Sigmoid colon (tissue), 7 donors: Measurements from ENCODE around the gene HAPLN3. TPM values are rescaled to one million over a fixed set of nuclear protein-coding genes. Genes with fewer than 3 reads are reported as not detected.
A peak's percentile ranks its signal among the peaks of the same experiment; 100 is the strongest.

Experiments
- DNase-seq: peaks from one replicate; pipeline ENCODE4 v3.0.0-alpha.2; 2019
- H3K27ac ChIP-seq, 4 donors: fragments of 200-600 bp; sonication (generic); one replicate each; pipeline ENCODE4 v1.5.1; 2016 to 2019; ENCODE audit warnings: mild to moderate bottlenecking in 1 of 4
- H3K27me3 ChIP-seq, 3 donors: fragments of 200-600 bp; sonication (generic); one replicate each; pipeline ENCODE4 v1.5.1; 2019; ENCODE audit warnings: mild to moderate bottlenecking in 1 of 3
- H3K36me3 ChIP-seq, 4 donors: fragments of 200-600 bp; sonication (generic); one replicate each; pipeline ENCODE4 v1.5.1; 2016 to 2019
- H3K4me1 ChIP-seq, 4 donors: fragments of 200-600 bp; sonication (generic); one replicate each; pipeline ENCODE4 v1.5.1; 2017 to 2019
- H3K4me3 ChIP-seq, 4 donors: fragments of 200-600 bp; sonication (generic); one replicate each; pipeline ENCODE4 v1.5.1; 2017 to 2019; ENCODE audit warnings: mild to moderate bottlenecking in 2 of 4, moderate library complexity in 1 of 4
- H3K9me3 ChIP-seq, 4 donors: fragments of 200-600 bp in 3 of 4; sonication (generic) in 3 of 4; one replicate each; pipeline versions ENCODE4 v1.5.1 to v1.6.1; 2013 to 2019
- CTCF ChIP-seq, 4 experiments: fragments of 450-650 bp in 3 of 4; fragments of 200-600 bp in 1 of 4; IDR thresholded peaks; one replicate each; pipeline ENCODE4 v1.5.1; 2016 to 2019; ENCODE audit warnings: antibody characterized with exemption in 4 of 4, mild to moderate bottlenecking in 3 of 4, moderate library complexity in 2 of 4
- EP300 ChIP-seq, 4 donors: sonication (generic); formaldehyde crosslinking; IDR thresholded peaks; one replicate each; pipeline ENCODE4 v1.6.1; 2017; ENCODE audit warnings: antibody characterized with exemption in 4 of 4
- POLR2A ChIP-seq, 2 donors: fragments of 450-650 bp; IDR thresholded peaks; one replicate each; pipeline ENCODE4 v1.6.1; 2016; ENCODE audit warnings: antibody characterized with exemption in 2 of 2, mild to moderate bottlenecking in 2 of 2, moderate library complexity in 2 of 2
- POLR2AphosphoS5 ChIP-seq, 4 donors: sonication (generic); formaldehyde crosslinking; IDR thresholded peaks; one replicate each; pipeline ENCODE4 v1.6.1; 2017; ENCODE audit warnings: antibody characterized with exemption in 4 of 4
- WGBS, 2 donors: extraction: QIAGEN DNeasy Blood & Tissue Kit; methylation state at CpG; one replicate each; pipeline ENCODE4 v1.1.7; 2013; 5-methylcytosine and 5-hydroxymethylcytosine counted together
- intact Hi-C: fragments of 100-400 bp; cut with DNase I; formaldehyde crosslinking; loops from one replicate; pipeline ENCODE4 v1.15.1; 2023
- polyA plus RNA-seq, 3 donors: library from polyadenylated mRNA; stranded (reverse); fragments of 200-250 nt; gene quantifications; one replicate each; pipeline ENCODE4 v1.2.3, GENCODE V29; 2013
- total RNA-seq, 4 donors: library from RNA; depleted of rRNA; stranded (reverse); fragments of >200 nt; gene quantifications; one replicate each; pipeline ENCODE4 v1.1.0, GENCODE V29; 2016
- donor health status: healthy with polysubstance abuse.
- donor health status: Bipolar disorder and iron deficiency.
- donor health status: healthy.

HAPLN3 gene
- total and polyA plus RNA-seq, 7 donors, result 0.60 to 20.9 (median 4.2) TPM; not detected in 1

GRCh38 chr15:88880944-88881740 is 14.2 kb downstream of the HAPLN3 start:
- Histone ChIP-seq H3K36me3 (no peaks in the 10 kb centered on the region), H3K27me3 (no peaks in the 10 kb centered on the region), H3K4me1 (no peaks in the 10 kb centered on the region), H3K4me3 (no peak overlapping the region), H3K27ac (no peak overlapping the region), H3K9me3 (no peaks in the 10 kb centered on the region)
- TF ChIP-seq CTCF (IDR thresholded peaks at IDR 0.05) (no peak), EP300 (IDR thresholded peaks at IDR 0.05) (no peak), POLR2A (IDR thresholded peaks at IDR 0.05) (no peak), POLR2AphosphoS5 (IDR thresholded peaks at IDR 0.05) (no peak)
- WGBS, 2 donors, result 94 to 95% methylated on average over 31 of the region's 31 CpGs
- intact Hi-C loops, result no loop called here
- DNase-seq, result no peak

GRCh38 chr15:88878720-88879184 is 16.6 kb downstream of the HAPLN3 start:
- Histone ChIP-seq H3K27me3 (no peaks in the 10 kb centered on the region), H3K9me3 (no peaks in the 10 kb centered on the region), H3K4me1 (no peaks in the 10 kb centered on the region), H3K4me3 (no peak overlapping the region), H3K27ac (no peak overlapping the region), H3K36me3 (no peaks in the 10 kb centered on the region)
- intact Hi-C loops, result no loop called here
- TF ChIP-seq POLR2AphosphoS5 (IDR thresholded peaks at IDR 0.05) (no peak), CTCF (IDR thresholded peaks at IDR 0.05) (peak in 1 of 4 experiments; percentile 45)
- WGBS, 2 donors, result 78% methylated on average over 18 of the region's 18 CpGs
- no peak for DNase-seq

GRCh38 chr15:88877906-88878305 is 17.4 kb downstream of the HAPLN3 start:
- WGBS, 2 donors, result 88 to 90% methylated on average over 22 of the region's 22 CpGs
- DNase-seq, result no peak
- Histone ChIP-seq H3K36me3 (no peaks in the 10 kb centered on the region), H3K27me3 (no peaks in the 10 kb centered on the region), H3K4me3 (no peak overlapping the region), H3K27ac (no peak overlapping the region), H3K9me3 (no peaks in the 10 kb centered on the region), H3K4me1 (no peaks in the 10 kb centered on the region)
- TF ChIP-seq EP300 (IDR thresholded peaks at IDR 0.05), result no peak
- TF ChIP-seq CTCF (IDR thresholded peaks at IDR 0.05), result no peak
- no peak for TF ChIP-seq POLR2A (IDR thresholded peaks at IDR 0.05)
- intact Hi-C loops, result no loop called here

- Histone ChIP-seq H3K4me3 (no peak overlapping the region), H3K9me3 (no peaks in the 10 kb centered on the region), H3K4me1 (no peaks in the 10 kb centered on the region), H3K36me3 (no peaks in the 10 kb centered on the region), H3K27ac (no peak overlapping the region), H3K27me3 (no peaks in the 10 kb centered on the region)
- no peak for TF ChIP-seq EP300 (IDR thresholded peaks at IDR 0.05)
- TF ChIP-seq CTCF (IDR thresholded peaks at IDR 0.05), result no peak
- TF ChIP-seq POLR2AphosphoS5 (IDR thresholded peaks at IDR 0.05), result no peak
- no peak for TF ChIP-seq POLR2A (IDR thresholded peaks at IDR 0.05)
- WGBS, 2 donors, result 89 to 93% methylated on average over 11 of the region's 11 CpGs
- DNase-seq, result no peak
- intact Hi-C loops, result no loop called here
Measured at GRCh38 chr15:88877415-88877814, 17.9 kb downstream of the HAPLN3 start.

GRCh38 chr15:88876573-88876972 is 18.8 kb downstream of the HAPLN3 start:
- DNase-seq, result no peak
- intact Hi-C loops, result no loop called here
- WGBS, 2 donors, result 77 to 85% methylated on average over 10 of the region's 10 CpGs
- no peak for TF ChIP-seq POLR2AphosphoS5 (IDR thresholded peaks at IDR 0.05)
- no peak for TF ChIP-seq POLR2A (IDR thresholded peaks at IDR 0.05)
- TF ChIP-seq CTCF (IDR thresholded peaks at IDR 0.05), result no peak
- no peak for TF ChIP-seq EP300 (IDR thresholded peaks at IDR 0.05)
- Histone ChIP-seq H3K27me3 (no peaks in the 10 kb centered on the region), H3K4me3 (no peak overlapping the region), H3K36me3 (no peaks in the 10 kb centered on the region), H3K27ac (no peak overlapping the region), H3K9me3 (no peaks in the 10 kb centered on the region), H3K4me1 (no peaks in the 10 kb centered on the region)
